ENCODE results near the gene WDR18.

The WDR18 gene

DNA sequence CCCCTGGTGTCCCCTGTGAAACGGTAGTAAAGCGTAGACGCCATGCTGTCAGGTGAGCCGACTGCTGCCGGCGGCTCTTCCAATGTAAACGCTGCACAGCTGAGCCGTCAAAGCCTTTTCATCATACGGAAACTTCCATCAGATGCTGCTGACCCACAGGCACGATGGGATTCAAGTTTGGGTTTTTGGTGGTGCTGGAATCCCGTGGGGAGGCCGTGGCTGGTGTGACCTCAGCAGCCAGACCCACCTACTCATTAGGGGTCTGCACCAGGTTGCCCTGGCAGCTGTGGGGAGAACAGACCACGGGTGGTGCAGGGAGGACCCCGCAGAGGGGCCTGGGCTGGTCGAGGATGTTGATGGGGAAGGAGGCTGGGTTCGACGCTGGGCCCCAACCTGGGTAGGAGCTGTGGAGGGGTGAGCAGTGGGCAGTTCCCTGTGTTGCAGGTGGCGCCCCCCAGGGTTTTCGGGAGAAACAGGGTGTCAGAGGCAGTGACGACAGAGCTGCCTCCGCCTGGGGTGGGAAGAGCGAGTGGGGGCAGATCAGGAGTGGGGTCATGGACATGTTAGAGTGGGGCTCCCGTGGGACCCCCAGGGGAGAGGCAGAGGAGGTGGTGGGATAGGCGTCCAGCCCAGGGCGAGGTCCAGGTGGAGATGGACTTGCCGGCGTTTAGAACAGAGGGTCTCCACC is 22.7 kb downstream of the WDR18 start:
- no peak for DNase-seq (ENCODE audit: low read depth in 1 of 2, low spot score in 1 of 2)

DNA sequence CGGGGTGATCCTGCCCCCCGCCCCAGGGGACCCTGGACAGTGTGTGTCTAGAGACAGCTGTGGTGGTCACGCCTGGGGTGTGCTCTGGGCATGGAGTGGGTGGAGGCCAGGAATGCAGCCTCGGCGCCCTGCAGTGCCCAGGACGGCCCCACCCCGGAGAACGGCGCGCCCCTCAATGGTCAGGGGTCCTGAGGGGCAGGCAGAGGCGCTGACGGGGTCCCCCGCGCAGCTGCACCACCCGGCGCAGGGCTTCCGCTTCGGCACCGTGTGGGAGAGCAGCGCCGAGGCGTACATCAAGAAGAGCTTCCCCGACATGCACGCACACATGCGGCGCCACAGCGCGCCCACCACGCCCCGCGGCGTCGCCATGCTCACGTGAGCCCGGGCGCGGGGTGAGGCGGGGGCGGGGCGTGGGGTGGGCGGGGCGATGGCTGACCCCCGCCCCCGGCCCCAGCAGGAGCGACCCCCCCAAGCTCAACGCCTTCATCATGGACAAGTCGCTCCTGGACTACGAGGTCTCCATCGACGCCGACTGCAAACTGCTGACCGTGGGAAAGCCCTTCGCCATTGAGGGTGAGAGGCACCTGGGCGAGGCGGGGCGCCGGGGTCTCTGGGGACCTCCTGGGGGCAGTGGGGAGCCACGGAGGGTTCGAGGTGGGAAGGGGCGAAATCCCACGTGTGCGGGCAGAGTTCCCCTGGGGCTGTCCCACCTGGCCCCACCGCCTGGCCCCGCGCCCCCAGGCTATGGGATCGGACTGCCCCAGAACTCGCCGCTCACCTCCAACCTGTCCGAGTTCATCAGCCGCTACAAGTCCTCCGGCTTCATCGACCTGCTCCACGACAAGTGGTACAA is 23.5 kb downstream of the WDR18 start:
- no peak for DNase-seq (ENCODE audit: low read depth in 1 of 2, low spot score in 1 of 2)

DNA sequence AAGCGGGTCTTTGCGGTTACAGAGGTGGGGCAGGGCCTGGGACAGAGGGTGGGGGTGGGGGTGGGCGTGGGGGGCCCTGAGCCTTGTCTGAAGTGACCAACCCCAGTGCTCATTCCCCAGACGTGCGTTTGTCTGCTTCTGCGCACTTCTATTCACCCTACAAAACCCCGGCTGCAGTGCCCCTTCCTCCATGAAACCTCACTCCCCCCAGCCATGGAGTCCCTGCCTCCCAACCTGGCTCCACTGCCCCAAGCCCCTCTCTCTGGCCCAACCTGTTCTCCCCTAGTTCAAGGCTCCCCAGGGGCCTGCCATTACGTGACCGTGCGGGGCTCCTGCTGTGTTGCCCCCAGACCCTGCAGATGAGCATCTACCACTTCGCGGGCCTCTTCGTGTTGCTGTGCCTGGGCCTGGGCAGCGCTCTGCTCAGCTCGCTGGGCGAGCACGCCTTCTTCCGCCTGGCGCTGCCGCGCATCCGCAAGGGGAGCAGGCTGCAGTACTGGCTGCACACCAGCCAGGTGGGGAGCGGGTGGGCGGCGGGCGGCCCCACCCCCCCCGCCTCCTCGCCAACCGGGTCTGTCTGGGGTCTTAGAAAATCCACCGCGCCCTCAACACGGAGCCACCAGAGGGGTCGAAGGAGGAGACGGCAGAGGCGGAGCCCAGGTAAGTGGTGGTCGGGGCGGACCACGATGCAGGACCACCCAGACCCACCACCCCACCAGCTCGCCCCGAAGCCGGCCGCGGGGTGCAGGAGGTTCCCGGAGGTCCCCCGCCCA is 24.3 kb downstream of the WDR18 start:
- no peak for DNase-seq (ENCODE audit: low read depth in 1 of 2, low spot score in 1 of 2)

DNA sequence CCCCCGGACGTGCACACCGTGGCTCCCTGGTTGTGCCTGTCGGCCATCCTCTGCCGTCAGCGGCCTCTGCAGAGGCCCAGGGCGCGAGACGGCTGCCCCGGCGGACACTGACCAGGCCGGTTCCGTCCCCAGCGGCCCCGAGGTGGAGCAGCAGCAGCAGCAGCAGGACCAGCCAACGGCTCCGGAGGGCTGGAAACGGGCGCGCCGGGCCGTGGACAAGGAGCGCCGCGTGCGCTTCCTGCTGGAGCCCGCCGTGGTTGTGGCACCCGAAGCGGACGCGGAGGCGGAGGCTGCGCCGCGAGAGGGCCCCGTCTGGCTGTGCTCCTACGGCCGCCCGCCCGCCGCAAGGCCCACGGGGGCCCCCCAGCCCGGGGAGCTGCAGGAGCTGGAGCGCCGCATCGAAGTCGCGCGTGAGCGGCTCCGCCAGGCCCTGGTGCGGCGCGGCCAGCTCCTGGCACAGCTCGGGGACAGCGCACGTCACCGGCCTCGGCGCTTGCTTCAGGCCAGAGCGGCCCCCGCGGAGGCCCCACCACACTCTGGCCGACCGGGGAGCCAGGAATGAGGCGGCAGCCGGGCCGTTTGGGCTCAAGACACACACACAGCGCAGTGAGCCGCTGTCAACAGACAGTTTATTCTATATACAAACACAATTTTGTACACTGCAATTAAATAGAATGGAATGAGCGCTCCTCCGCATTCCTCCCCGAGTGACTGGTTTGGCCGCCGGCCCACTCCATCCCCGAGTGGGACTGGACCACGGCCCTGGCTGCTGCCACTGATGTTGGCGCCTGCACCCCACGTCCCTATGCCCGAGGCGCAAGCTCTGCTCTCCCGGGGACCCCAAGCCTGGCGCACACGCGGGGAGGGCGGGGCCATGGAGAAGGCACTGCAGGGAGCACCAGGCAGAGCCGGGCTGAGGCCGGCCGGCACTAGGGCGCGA is 25.2 kb downstream of the WDR18 start:
- no peak for DNase-seq (ENCODE audit: low read depth in 1 of 2, low spot score in 1 of 2)

DNA sequence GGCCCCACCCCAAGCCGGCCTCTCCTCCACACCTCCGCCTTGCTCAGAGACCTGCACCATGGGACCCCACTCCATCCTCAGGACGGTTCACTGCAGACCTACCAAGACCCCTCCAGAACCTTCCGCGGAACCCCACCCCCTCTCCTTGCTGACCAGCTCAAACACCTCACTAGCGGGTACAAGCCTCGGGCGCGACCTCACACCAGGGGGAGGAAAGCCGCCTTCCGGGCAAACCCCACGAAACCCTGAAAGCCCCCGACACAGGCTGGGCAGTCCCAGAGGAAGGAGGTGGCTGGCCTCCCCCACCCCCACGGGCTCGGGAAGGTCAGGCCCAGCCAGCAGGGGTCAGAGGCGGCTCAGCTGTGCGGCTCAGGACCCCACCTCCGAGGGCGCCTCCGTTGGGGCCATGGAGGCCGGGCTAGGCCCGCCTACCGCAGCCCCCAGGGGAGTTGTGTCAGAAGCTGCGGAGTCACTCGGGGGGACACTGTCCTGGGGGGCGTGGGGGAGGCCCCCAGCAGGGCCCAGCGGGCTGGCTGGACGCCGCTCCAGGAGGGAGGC is 25.9 kb downstream of the WDR18 start:
- DNase-seq (ENCODE audit: low read depth in 1 of 2, low spot score in 1 of 2): no peak

DNA sequence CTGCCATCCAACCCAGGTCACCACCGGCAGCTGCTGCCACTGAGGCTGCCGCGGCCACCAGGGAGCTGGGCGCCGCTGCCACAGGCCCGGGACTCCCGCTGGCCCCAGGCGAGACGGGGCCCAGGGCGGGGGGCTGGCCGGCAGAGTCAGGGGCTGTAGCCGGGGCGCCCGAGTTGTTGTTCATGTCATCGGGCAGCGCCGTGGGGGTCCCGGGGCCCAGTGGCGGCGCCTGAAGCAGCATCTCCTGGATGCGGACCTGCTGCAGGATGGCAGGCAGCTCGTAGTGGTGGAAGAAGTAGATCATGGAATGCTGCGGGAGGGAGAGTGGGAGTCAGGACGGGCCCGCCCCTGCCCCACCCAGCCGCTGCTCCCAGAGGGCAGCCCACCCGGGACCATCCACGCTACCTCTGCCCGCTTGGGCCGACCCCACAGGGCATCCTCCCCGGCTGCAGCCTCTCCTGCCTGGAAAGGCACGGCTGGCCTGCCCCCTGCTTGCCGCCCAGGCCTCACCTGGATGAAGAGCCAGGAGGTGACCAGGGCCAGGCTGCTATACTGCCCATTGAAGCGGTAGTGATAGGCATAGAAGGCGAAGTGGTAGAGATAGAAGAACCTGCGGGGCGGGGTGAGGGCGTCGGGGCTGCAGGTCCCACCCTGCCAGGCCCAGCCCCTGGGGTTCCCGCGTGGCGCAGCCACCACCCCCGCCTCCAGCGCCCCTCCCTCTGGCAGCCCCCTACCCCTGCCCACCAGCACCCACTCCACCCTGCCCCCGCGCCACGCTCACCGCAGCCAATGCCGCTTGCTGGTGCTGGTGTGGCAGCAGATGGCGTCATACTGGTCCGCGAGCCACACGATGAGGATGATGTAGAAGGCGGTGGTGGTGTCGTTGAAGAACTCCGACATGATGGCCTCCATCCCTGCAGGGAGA is 26.7 kb downstream of the WDR18 start:
- no peak for DNase-seq (ENCODE audit: low read depth in 1 of 2, low spot score in 1 of 2)

DNA sequence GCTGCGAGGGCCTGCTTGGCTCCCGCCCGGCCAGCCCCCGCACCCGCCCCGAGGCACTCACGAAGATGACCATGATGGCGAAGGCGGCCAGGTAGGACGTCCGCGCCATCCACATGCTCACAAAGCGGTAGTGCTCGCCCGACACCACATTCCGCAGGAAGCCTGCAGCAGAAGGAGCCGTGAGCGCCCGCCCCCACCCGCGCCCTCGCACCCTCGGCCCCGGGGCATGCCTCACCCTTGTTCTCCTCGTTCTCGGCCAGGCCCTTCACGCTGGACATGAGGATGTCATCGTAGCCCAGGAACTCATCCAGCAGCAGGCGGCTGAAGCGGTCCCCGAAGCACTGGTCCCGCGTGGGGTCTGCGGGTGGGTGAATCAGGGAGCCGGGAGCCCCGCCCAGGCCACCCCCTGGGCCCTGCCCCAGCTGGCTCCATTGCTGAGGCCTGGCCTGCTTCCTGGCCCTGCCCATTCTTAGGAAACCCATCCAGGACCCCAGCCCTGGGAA is 27.7 kb downstream of the WDR18 start:
- no peak for DNase-seq (ENCODE audit: low read depth in 1 of 2, low spot score in 1 of 2)

DNA sequence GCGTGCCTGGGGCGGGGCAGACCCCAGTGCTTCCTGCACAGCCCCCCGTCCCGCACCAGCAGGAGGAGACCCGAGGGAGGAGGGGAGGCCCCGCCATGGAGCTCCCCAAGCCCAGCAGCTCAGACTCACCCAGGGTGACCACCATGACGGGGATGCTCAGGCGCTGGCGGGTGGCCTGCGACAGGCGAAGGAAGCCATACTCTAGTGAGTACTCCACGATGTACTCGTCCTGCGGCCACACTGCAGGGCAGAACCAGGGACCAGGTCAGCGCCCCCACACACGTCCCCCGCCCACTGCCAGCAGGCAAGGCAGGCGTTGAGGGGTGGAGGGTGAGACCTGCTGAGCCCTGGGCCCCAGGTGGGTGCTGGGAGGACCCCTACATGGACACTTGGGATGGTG is 28.2 kb downstream of the WDR18 start:
- no peak for DNase-seq (ENCODE audit: low read depth in 1 of 2, low spot score in 1 of 2)

DNA sequence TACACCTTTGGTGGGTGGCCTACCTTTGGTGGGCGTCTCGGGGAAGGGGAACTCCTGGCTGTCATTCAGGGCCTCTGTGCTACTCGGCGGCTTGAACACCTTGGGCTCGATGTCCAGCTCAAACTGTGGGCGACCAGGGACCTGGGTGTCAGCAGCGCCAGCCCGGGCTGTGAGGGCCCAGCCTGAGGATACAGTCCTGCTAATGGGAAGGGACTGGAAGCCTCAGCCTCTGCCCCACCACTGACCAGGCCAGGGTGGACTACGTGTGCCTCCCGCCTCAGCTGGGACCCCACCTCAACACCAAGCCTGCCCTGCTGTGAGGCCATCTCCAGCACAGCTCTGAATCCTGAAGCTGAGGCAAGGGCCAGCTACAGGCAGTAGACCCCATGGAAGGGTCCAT is 29.1 kb downstream of the WDR18 start:
- no peak for DNase-seq (ENCODE audit: low read depth in 1 of 2, low spot score in 1 of 2)

DNA sequence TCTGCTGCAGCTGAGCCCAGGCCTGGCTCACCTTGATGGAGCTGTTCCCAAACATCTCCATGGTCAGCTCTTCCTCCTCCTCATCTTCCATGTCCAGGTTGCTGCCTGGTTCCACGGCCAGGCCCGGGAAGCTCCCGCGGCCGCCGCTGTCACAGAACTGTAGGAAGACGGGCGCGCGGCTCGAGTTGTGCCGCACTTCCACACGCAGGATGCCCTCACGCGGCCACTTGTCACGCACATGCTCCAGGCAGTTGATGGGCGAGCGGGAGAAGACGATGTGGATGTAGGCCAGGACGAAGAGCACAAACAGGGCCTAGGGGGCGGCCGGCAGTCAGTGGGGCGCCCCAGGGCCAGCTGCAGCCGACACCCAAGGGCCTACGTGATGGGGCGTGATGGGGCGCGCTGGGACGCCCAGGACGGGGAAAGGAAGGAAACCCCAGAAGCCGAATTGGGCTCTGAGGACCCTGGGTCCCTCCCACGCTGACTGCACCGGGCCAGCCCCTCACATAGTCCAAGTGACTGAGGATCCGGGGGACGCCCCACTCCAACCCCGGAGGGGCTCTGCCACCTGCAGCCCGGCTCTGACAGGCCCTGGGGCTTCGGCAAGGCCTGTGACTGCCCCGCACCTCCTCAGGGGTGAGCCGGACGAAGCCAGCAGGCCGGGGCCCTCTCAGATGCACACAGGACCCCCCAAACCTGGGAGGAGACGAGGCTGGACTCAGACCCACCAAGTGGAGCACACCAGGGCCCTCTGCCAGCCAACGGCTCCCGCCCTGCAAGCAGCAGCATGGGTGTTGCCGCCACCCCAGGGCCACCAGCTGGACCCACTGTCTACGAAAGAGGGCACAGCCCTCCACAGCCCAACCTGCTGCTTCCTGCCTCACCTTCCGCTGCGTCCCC is 30.3 kb downstream of the WDR18 start:
- DNase-seq (ENCODE audit: low read depth in 1 of 2, low spot score in 1 of 2): no peak

DNA sequence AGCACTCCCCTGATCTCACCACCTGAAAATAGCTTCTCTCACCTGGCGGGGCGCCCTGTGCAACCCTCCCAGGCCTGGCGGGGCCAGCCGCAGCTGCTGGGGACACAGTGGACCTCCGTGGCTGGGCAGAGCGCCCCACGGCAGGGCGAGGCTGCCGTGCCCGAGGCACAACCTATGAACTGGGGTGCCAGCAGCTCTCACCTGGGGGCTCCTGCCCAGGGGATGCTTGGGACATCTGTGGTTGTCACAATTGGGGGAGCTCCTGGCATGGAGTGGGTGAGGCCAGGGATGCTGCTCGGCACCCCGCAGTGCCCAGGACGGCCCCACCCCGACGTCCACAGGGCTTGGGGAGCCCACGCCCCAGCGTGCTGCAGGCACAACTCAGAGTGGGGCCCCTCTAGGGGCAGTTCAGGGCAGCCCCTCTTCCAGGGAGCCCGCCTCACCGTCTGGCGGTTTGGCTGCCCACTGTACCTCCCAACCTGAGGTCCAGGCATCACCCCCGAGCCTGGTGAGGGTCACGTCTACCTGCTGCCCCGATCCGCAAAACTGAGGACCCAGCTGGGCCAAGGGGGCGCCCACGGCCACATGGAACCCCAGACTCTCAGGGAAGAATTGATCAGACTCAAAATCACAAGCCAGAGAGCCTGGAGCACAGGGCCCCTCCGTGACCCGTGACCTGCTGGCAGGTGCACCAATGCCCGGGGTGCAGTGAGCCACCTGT is 31.1 kb downstream of the WDR18 start:
- DNase-seq (ENCODE audit: low read depth in 1 of 2, low spot score in 1 of 2): no peak

DNA sequence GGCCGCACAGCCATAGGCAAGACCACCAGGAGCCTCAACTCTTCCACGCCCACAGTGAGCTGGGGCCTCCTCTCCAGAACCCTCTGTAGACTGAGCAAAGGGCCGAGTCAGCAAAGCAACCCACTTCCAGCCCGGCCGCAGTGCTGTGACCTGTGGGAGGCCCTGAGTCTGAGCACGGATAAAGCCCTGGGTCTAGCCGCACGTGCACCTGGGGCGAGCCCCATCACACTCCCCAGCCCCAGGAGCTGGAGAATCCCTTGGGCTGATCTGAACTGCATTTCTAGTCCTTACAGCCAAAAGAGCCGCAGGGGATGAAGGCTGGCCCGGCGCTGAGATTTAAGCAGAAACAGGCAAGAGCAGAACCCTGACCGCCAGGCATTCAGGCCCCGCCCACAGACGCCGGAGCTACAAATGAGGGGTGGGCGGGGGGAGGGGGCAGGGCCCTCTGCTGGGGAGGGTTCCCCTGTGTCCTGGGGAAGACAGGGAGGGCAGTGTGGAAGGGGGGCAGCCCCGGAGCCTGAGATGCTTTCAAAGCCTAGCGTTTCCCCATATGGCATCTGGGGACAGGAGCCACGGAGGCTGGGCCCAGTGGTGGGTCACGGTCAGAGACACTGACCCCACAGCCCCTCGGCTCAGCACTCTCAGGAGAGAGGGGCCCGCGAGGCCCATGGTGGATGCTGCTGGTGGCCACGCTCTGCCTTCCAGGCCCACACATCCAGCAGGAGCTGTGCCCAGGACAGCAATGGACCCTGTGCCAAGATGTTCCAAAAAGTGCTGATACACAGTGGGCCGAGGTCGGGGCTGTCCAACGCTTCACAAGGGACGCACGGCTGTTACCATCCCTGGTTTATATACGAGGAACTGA is 31.9 kb downstream of the WDR18 start:
- no peak for DNase-seq (ENCODE audit: low read depth in 1 of 2, low spot score in 1 of 2)

DNA sequence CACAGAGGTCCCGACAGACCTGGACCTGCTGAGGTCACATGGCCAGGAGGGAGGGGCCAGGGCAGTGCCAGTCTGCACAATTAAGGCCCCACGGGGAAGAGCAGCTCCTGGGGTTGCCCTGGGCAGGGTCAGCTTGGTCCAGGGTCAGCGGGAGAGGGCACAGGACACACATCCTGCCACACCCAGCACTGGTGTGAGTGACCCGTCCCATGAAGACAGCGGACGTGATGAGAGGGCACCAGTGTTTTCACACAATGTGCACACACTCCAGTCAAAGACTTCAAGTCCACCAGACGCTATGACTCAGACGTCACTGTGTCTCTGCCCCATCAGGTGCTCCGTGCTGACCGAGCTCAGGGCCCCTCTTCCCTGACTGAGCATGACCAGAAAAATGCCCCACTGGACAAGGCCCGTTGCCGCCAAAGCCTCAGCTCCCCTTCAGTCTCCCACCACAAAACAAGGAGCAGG is 32.5 kb downstream of the WDR18 start:
- no peak for DNase-seq (ENCODE audit: low read depth in 1 of 2, low spot score in 1 of 2)

DNA sequence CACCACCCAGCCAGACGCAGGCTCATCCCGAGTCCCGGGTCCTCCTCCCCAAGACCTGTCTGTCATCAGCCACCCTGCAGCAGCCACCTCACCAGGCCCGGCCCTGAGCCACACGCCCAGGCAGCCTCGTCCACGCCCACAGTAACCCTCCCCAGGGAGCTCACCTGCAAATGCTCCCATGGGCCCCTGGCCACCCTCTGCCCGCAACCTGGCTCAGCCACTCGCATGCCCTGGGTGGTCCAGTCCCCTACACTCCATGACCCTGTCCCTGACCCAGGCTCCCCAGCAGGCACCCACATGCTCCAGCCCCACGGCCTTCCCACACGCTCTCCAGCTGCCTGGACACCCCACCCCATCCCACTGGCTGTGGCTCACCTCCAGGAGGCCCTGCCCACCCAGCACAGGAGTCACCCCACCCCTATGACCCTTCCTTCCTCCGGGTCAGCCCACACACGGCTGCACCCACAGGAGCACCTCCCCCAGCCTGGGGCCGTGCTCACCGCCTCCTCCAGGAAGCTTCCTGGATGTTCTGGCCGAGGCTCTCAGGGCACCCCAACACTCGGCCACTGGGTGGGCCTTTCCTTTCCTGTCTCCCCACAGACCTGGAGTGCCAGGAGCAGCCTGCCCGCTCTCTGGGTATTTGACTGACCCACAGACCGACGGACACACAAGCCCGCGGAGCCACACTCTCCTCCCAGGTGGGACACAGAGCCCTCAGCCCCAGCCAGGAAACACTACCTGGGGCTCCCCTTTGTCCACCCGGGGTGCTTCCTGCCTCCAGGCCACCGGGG is 33.2 kb downstream of the WDR18 start:
- DNase-seq (ENCODE audit: low read depth in 1 of 2, low spot score in 1 of 2): no peak

DNA sequence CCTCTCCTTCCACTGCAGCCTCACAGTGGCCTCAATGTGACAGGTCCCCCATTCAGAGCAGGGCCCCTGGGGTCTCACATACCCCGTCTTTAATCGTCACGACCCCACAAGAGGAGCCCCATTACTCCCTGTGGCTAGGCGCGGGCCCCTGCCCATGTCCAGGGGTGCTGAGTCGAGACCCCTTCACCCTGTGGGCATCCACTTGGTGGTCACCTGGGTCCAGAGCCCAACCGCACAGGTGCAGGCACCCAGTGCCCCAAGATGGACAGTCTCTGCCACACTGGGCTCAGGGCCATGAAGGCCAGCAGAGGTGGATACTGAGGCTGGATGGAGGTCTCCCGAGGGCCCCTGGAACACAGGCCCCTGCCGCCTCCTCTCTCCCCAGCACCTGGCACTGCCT is 33.8 kb downstream of the WDR18 start:
- no peak for DNase-seq (ENCODE audit: low read depth in 1 of 2, low spot score in 1 of 2)

DNA sequence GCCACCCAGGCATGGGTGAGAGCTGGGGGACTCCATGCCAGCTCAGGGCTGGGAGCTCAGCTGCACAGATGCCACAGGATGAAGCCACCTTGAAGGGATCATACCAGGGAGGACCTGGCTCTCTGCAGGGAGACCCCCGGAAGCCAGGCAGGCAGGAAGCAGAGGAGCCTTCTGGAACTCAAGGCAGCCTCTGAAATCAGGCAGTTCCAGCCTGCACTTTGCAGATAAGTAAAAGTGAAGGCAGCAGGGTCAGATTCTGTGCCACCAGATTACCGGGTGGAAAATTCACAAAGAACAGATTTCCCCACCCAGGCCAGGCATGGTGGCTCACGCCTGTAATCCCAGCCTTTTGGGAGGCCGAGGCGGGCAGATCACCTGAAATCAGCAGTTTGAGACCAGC is 34.2 kb downstream of the WDR18 start:
- no peak for DNase-seq (ENCODE audit: low read depth in 1 of 2, low spot score in 1 of 2)

All from activated T-helper 1 cell treated with anti-CD3 and anti-CD28 coated beads, Interleukin-2, amount 50 U/mL, for 16 hours (primary cell).